ENCODE data around the gene CYP26C1. TPM values are rescaled to one million over a fixed set of nuclear protein-coding genes. Genes with fewer than 3 reads are reported as not detected.

Gene CYP26C1
- total RNA-seq, 4 donors from 2014 or later: not detected

DNA sequence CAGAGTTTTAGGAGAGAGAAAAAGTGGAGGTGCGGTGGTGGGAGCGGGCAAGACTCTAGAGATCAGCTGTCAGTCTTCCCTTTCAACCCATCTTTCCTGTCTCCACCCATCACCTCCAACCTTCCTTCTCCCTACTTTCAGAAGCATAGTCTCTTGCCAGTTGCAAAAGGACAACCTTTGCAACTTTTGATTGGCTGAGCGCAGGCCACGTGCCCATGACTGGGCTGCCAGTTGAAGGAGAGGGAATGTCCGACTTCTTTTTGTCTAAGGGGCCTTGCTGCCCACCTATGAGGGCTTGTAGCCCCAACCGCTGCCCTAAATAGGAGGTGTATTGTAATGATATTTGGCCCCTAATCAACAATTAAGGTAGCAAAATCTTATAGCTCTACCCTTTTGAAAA, 25.7 kb downstream of the CYP26C1 start:
- H3K36me3 ChIP-seq: no peaks in the 10 kb centered on the region
- no peaks in the 10 kb centered on the region for H3K4me1 ChIP-seq
- in situ Hi-C loops (cut with MboI; ENCODE audit: low sequenced_read_pairs in 4 of 4) (loop anchor here in 1 of 4 donors (25.0 kb wide), 1 partner anchor 426 kb away; no protein-coding TSS in a partner anchor), intact Hi-C loops (cut with DNase I; ENCODE audit: low total_unique reads) (no loop called here)
- H3K4me3 ChIP-seq: no peak overlapping the region
- TF ChIP-seq POLR2A (IDR thresholded peaks at IDR 0.05): no peak
- TF ChIP-seq, protein P1, sequence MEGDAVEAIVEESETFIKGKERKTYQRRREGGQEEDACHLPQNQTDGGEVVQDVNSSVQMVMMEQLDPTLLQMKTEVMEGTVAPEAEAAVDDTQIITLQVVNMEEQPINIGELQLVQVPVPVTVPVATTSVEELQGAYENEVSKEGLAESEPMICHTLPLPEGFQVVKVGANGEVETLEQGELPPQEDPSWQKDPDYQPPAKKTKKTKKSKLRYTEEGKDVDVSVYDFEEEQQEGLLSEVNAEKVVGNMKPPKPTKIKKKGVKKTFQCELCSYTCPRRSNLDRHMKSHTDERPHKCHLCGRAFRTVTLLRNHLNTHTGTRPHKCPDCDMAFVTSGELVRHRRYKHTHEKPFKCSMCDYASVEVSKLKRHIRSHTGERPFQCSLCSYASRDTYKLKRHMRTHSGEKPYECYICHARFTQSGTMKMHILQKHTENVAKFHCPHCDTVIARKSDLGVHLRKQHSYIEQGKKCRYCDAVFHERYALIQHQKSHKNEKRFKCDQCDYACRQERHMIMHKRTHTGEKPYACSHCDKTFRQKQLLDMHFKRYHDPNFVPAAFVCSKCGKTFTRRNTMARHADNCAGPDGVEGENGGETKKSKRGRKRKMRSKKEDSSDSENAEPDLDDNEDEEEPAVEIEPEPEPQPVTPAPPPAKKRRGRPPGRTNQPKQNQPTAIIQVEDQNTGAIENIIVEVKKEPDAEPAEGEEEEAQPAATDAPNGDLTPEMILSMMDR (IDR thresholded peaks at IDR 0.05 in 4 of 5, conservative IDR thresholded peaks at IDR 0.05 in 1 of 5): no peak
- no peak overlapping the region for H3K27ac ChIP-seq
- DNase-seq (no peak), ATAC-seq (no peak)
- no peaks in the 10 kb centered on the region for H3K27me3 ChIP-seq
- H3K9me3 ChIP-seq: no peaks in the 10 kb centered on the region

DNA sequence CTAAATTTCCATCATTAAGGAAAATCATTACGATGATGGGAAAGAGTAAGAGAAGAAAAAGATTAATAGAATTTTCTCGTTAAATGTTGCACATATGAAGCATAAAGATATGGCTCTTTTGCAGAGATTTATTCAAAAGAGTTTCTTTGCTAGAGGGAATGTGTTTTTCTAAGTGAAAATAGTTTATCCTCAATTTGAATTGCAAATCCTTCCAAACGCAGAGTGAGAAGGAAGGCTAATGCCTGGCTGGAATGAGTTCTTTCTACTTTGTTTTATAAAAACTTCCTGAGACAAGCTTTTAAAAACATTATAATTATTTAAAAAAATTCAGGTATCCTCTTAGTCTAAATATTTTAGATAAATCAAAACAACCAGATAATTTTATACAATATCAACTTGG, 27.2 kb downstream of the CYP26C1 start:
- H3K36me3 ChIP-seq: no peaks in the 10 kb centered on the region
- no peaks in the 10 kb centered on the region for H3K27me3 ChIP-seq
- TF ChIP-seq, protein P1 (IDR thresholded peaks at IDR 0.05 in 4 of 5, conservative IDR thresholded peaks at IDR 0.05 in 1 of 5): no peak
- no peak for TF ChIP-seq POLR2A (IDR thresholded peaks at IDR 0.05)
- intact Hi-C loops (cut with DNase I; ENCODE audit: low total_unique reads): no loop called here
- H3K4me1 ChIP-seq: no peaks in the 10 kb centered on the region
- H3K27ac ChIP-seq: no peak overlapping the region
- H3K9me3 ChIP-seq: no peaks in the 10 kb centered on the region
- ATAC-seq: no peak
- in situ Hi-C loops (cut with MboI; ENCODE audit: low sequenced_read_pairs in 4 of 4): loop anchor here in 1 of 4 donors (25.0 kb wide), 1 partner anchor 424 kb away; no protein-coding TSS in a partner anchor
- no peak for DNase-seq
- H3K4me3 ChIP-seq: no peak overlapping the region

DNA sequence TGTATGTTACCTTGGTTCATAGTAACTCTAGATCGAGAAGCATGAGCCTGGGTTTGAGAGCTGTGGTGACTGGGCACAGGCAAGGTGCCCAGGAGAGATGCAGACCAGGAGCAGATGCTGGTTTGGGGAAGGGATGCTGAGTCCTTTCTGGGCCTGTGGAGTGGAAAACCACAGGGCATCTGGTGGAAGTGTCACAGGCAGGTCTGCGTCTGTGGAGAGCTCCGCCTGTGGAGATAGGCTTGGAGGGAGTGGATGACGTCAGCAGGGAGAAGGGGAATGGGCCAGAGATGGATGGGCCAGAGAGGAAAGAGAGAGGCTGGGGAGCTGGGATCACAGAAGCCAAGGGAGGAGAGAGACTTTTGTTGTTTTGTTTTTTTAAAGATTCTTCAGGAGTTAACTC, 27.9 kb downstream of the CYP26C1 start:
- in situ Hi-C loops (cut with MboI; ENCODE audit: low sequenced_read_pairs in 4 of 4): loop anchor here in 1 of 4 donors (25.0 kb wide), 1 partner anchor 424 kb away; no protein-coding TSS in a partner anchor
- Histone ChIP-seq H3K4me3 (no peak overlapping the region), H3K4me1 (no peaks in the 10 kb centered on the region), H3K27ac (no peak overlapping the region), H3K9me3 (no peaks in the 10 kb centered on the region), H3K27me3 (no peaks in the 10 kb centered on the region), H3K36me3 (no peaks in the 10 kb centered on the region)
- DNase-seq (no peak), ATAC-seq (no peak)
- intact Hi-C loops (cut with DNase I; ENCODE audit: low total_unique reads): no loop called here
- TF ChIP-seq, protein P1 (IDR thresholded peaks at IDR 0.05 in 4 of 5, conservative IDR thresholded peaks at IDR 0.05 in 1 of 5): no peak
- TF ChIP-seq POLR2A (IDR thresholded peaks at IDR 0.05): no peak

DNA sequence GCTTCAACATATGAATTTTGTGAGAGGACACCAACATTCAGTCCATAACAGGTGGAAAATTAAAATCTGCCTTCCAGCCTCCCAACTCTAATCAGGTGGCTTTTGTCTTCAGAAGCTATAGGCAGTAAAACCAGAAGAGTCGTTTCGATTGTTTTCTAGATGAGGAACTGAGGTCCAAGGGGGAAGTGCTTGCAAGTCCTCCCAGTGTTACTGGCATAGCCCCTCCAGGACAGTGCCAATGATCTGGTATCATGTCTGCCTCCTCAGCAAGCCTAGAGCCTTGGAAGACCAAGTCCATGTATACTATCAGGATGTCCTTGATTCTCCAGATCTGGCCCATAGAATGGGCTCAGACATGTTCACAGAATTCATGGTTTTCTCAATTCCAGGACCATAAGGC, 30.0 kb downstream of the CYP26C1 start:
- no peaks in the 10 kb centered on the region for H3K27me3 ChIP-seq
- in situ Hi-C loops (cut with MboI; ENCODE audit: low sequenced_read_pairs in 4 of 4): loop anchor here in 1 of 4 donors (25.0 kb wide), 1 partner anchor 422 kb away; no protein-coding TSS in a partner anchor
- ATAC-seq: no peak

More for the DNA sequence above, 30.0 kb downstream of the CYP26C1 start:
- Histone ChIP-seq H3K9me3 (no peaks in the 10 kb centered on the region), H3K36me3 (no peaks in the 10 kb centered on the region), H3K4me3 (no peak overlapping the region), H3K4me1 (no peaks in the 10 kb centered on the region), H3K27ac (no peak overlapping the region)
- intact Hi-C loops (cut with DNase I; ENCODE audit: low total_unique reads): no loop called here
- TF ChIP-seq POLR2A (IDR thresholded peaks at IDR 0.05): no peak
- TF ChIP-seq, protein P1 (IDR thresholded peaks at IDR 0.05 in 4 of 5, conservative IDR thresholded peaks at IDR 0.05 in 1 of 5): no peak
- no peak for DNase-seq
